GM12878 (cell line): Measurements from ENCODE around the gene ARL4D. TPM values are rescaled to one million over a fixed set of nuclear protein-coding genes. Genes with fewer than 3 reads are reported as not detected.

ENCODE experiments used
- ATAC-seq: fragments of 200-7000 bp; cut with Tn5 transposase; 3 replicates; pipeline ENCODE4 v1.9.1; 2020; ENCODE audit warnings: mild to moderate bottlenecking, moderate library complexity
- BruUV-seq: library from RNA; stranded (reverse); fragments of 400-500 nt; replicated peaks from 2 replicates; lab custom pipeline; 2021; lab: Mats Ljungman, UMichigan
- CTCF ChIA-PET: fragments of 300-600 bp; sonication (Branson Sonifier 250); formaldehyde crosslinking; extraction: SDS; loops from one replicate; lab custom pipeline; 2021; ENCODE audit warnings: inconsistent platforms; lab: Yijun Ruan, JAX
- POLR2A ChIA-PET: fragments of 350-600 bp; formaldehyde crosslinking; extraction: SDS; loops from one replicate; lab custom pipeline; 2021; ENCODE audit warnings: inconsistent platforms; lab: Charles Lee
- RAD21 ChIA-PET: fragments of 300-600 bp; sonication (Branson Sonifier 250); formaldehyde crosslinking; loops from one replicate; lab custom pipeline; 2023; ENCODE audit warnings: antibody characterized with exemption; ENCODE audit not compliant: unreplicated experiment; lab: Charles Lee
- SMC1A ChIA-PET: fragments of 300-600 bp; sonication (Branson Sonifier 250); formaldehyde crosslinking; loops from one replicate; lab custom pipeline; 2023; ENCODE audit not compliant: unreplicated experiment, uncharacterized antibody; lab: Charles Lee
- DNase-seq: peaks from one replicate; pipeline ENCODE4 v3.0.0-alpha.2; 2011; ENCODE audit warnings: low read depth, low spot score
- FAIRE-seq: peaks from 3 replicates; lab custom pipeline; 2011; peaks lifted over from hg19 to GRCh38; lab: Jason Lieb, UNC
- H2AFZ ChIP-seq: 2 replicates; pipeline ENCODE4 v1.6.0; 2011; ENCODE audit warnings: low read depth, low read length, control low read depth; ENCODE audit not compliant: control insufficient read depth
- H3K27ac ChIP-seq: 2 replicates; pipeline ENCODE4 v1.5.1; 2011; ENCODE audit warnings: control low read depth; ENCODE audit not compliant: control insufficient read depth, insufficient read depth
- H3K27me3 ChIP-seq, 2 experiments: replicated peaks in 1 of 2; 2 replicates each; pipeline versions ENCODE4 v1.6.0 to v1.6.1; 2011; ENCODE audit warnings: low read length in 1 of 2; ENCODE audit not compliant: control insufficient read depth in 2 of 2, insufficient read depth in 2 of 2
- H3K36me3 ChIP-seq, 2 experiments: 2 replicates each; pipeline ENCODE4 v1.5.1; 2011; ENCODE audit warnings: low read length in 1 of 2; ENCODE audit not compliant: control insufficient read depth in 2 of 2, insufficient read depth in 2 of 2
- H3K4me1 ChIP-seq: 2 replicates; pipeline ENCODE4 v1.6.1; 2011; ENCODE audit warnings: mild to moderate bottlenecking, low read length, moderate library complexity, mixed read lengths; ENCODE audit not compliant: control insufficient read depth, insufficient read depth
- H3K4me2 ChIP-seq: 2 replicates; pipeline ENCODE4 v1.6.0; 2011; ENCODE audit warnings: control low read depth; ENCODE audit not compliant: control insufficient read depth, insufficient read depth
- H3K4me3 ChIP-seq: fragments of 200-600 bp; sonication (generic); 2 replicates; pipeline ENCODE4 v1.5.1; 2016
- H3K79me2 ChIP-seq: 2 replicates; pipeline ENCODE4 v1.6.0; 2011; ENCODE audit warnings: low read length; ENCODE audit not compliant: control insufficient read depth, insufficient read depth
- H3K9ac ChIP-seq: 2 replicates; pipeline ENCODE4 v1.8.0; 2011; ENCODE audit warnings: low read length, control low read depth, mixed read lengths; ENCODE audit not compliant: control insufficient read depth, insufficient read depth
- H3K9me3 ChIP-seq: replicated peaks from 3 replicates; pipeline ENCODE4 v1.5.1; 2011; ENCODE audit warnings: mild to moderate bottlenecking, low read length; ENCODE audit not compliant: control insufficient read depth, insufficient read depth
- H4K20me1 ChIP-seq: 2 replicates; pipeline ENCODE4 v1.6.0; 2011; ENCODE audit not compliant: control insufficient read depth, insufficient read depth
- DPF2 ChIP-seq: fragments of 450-650 bp; IDR thresholded peaks from 2 replicates; pipeline ENCODE4 v1.6.1; 2017; ENCODE audit warnings: mild to moderate bottlenecking
- SMAD1 ChIP-seq: fragments of 450-650 bp; IDR thresholded peaks from 2 replicates; pipeline ENCODE4 v1.6.1; 2018; ENCODE audit warnings: mild to moderate bottlenecking, low read depth; ENCODE audit not compliant: partially characterized antibody
- STAT1 ChIP-seq: fragments of 450-650 bp; conservative IDR thresholded peaks from 2 replicates; pipeline ENCODE4 v1.6.1; 2014; ENCODE audit warnings: antibody characterized with exemption, mild to moderate bottlenecking
- STAT3 ChIP-seq: IDR thresholded peaks from 2 replicates; pipeline ENCODE4 v1.6.1; 2011; ENCODE audit warnings: low read depth, low read length, improper control_type of control experiment
- TAF1 ChIP-seq: IDR thresholded peaks from 2 replicates; pipeline ENCODE4 v1.6.1; 2011; ENCODE audit warnings: mild to moderate bottlenecking, low read depth, low read length, borderline replicate concordance
- WGBS: methylation state at CpG from one replicate; pipeline ENCODE4 v1.1.6; 2016; ENCODE audit warnings: low lambda C conversion rate; ENCODE audit not compliant: insufficient replicate concordance, insufficient coverage; ENCODE audit errors: missing lambda C conversion rate; 5-methylcytosine and 5-hydroxymethylcytosine counted together
- in situ Hi-C: fragments of 300-500 bp; cut with MboI; formaldehyde crosslinking; loops from 9 replicates; pipeline ENCODE4 v1.14.3; 2018; ENCODE audit warnings: mixed read lengths
- intact Hi-C: fragments of 100-400 bp; cut with micrococcal nuclease; formaldehyde crosslinking; loops from one replicate; pipeline ENCODE4 v1.14.2; 2022; ENCODE audit not compliant: unreplicated experiment
- polyA plus RNA-seq, 11 experiments: library from polyadenylated mRNA; depleted of rRNA in 4 of 11; unstranded in 6 of 11; stranded (reverse) in 5 of 11; fragments of >200 nt; fragmentation: Nextera tagmentation in 4 of 11; fragmentation: Illumina TruSeq in 1 of 11; extraction: Ambion mirVana in 4 of 11; extraction: Trizol in 1 of 11; gene quantifications; 1 replicate in 1 of 11; 2 replicates in 10 of 11; pipeline versions ENCODE4 v1.2.1 to v1.2.3, GENCODE V29; 2011 to 2016; ENCODE audit warnings: inconsistent platforms in 2 of 11, missing spikeins in 2 of 11, low read depth in 1 of 11
- total RNA-seq, 4 experiments: library from RNA; depleted of rRNA in 3 of 4; stranded (reverse); fragments of >200 nt in 3 of 4; fragmentation: Illumina TruSeq in 1 of 4; extraction: Trizol in 1 of 4; gene quantifications; 2 replicates each; pipeline versions ENCODE4 v1.2.1 to v1.2.3, GENCODE V29; 2013 to 2021
- TF ChIP-seq, protein P1 (sequence below): IDR thresholded peaks from 2 replicates; pipeline ENCODE4 v1.6.1; 2011; ENCODE audit warnings: borderline replicate concordance, low read depth, mild to moderate bottlenecking, moderate library complexity, low read length; ENCODE audit not compliant: insufficient read depth, poor library complexity, severe bottlenecking
- TF ChIP-seq, protein P2 (sequence below): IDR thresholded peaks from 2 replicates; pipeline ENCODE4 v1.6.1; 2012; ENCODE audit warnings: improper control_type of control experiment, low read depth, low read length; ENCODE audit not compliant: insufficient replicate concordance

The ARL4D gene
- total and polyA plus RNA-seq, 10 of the 15 experiments (the other 5 are each of a cell fraction or from before 2014, with no cell fraction given), result 0.10 to 1.5 (median 0.75) TPM

GRCh38 chr17:43402567-43402966 is 3.8 kb downstream of the ARL4D start:
- Histone ChIP-seq H3K27me3 (no peaks in the 10 kb centered on the region; a peak in 1 of 4 replicates), H4K20me1 (no peaks in the 10 kb centered on the region), H3K79me2 (no peaks in the 10 kb centered on the region), H3K9me3 (no peaks in the 10 kb centered on the region), H2AFZ (no peak overlapping the region), H3K27ac (no peak overlapping the region), H3K4me3 (no peak overlapping the region), H3K4me1 (no peaks in the 10 kb centered on the region), H3K4me2 (no peak overlapping the region), H3K9ac (no peak overlapping the region), H3K36me3 (no peaks in the 10 kb centered on the region)
- no TSS peak for BruUV-seq
- WGBS, result 64% methylated on average over 3 of the region's 3 CpGs
- in situ Hi-C loops (no loop called here), intact Hi-C loops (no loop called here)
- no peak for FAIRE-seq
- ChIA-PET RAD21 (interaction anchor here (0.6 kb wide), 1 partner anchor 198 kb away, joined by 3 read pairs; no protein-coding TSS in a partner anchor), CTCF (interaction anchor here (0.9 to 1.7 kb wide), 3 partner anchors 8 to 175 kb away, joined by 3 to 5 read pairs (median 4); partner anchors contain the start of gene DHX8), POLR2A (no interaction called here), SMC1A (no interaction called here)
- TF ChIP-seq STAT1 (no peak), DPF2 (no peak), TAF1 (no peak)
- TF ChIP-seq, protein P1, sequence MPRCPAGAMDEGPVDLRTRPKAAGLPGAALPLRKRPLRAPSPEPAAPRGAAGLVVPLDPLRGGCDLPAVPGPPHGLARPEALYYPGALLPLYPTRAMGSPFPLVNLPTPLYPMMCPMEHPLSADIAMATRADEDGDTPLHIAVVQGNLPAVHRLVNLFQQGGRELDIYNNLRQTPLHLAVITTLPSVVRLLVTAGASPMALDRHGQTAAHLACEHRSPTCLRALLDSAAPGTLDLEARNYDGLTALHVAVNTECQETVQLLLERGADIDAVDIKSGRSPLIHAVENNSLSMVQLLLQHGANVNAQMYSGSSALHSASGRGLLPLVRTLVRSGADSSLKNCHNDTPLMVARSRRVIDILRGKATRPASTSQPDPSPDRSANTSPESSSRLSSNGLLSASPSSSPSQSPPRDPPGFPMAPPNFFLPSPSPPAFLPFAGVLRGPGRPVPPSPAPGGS, result no peak
- DNase-seq, result no peak
- ATAC-seq, result no peak

GRCh38 chr17:43403846-43404245 is 5.1 kb downstream of the ARL4D start:
- Histone ChIP-seq H4K20me1 (no peaks in the 10 kb centered on the region), H3K9ac (no peak overlapping the region), H3K4me2 (no peak overlapping the region), H3K36me3 (no peaks in the 10 kb centered on the region), H2AFZ (no peak overlapping the region), H3K79me2 (no peaks in the 10 kb centered on the region), H3K27me3 (no peaks in the 10 kb centered on the region; a peak in 1 of 4 replicates), H3K4me3 (no peak overlapping the region), H3K4me1 (no peaks in the 10 kb centered on the region), H3K9me3 (no peaks in the 10 kb centered on the region), H3K27ac (no peak overlapping the region)
- in situ Hi-C loops (no loop called here), intact Hi-C loops (no loop called here)
- no peak for ATAC-seq
- CTCF ChIA-PET, result interaction anchor here (1.7 kb wide), 1 partner anchor 10 kb away, joined by 5 read pairs; no protein-coding TSS in a partner anchor
- DNase-seq, result no peak
- no TSS peak for BruUV-seq
- SMC1A ChIA-PET, result interaction anchor here (0.6 kb wide), 1 partner anchor 224 kb away, joined by 3 read pairs; no protein-coding TSS in a partner anchor
- FAIRE-seq, result no peak
- POLR2A ChIA-PET, result no interaction called here
- RAD21 ChIA-PET, result no interaction called here
- 70% methylated on average over 5 of the region's 5 CpGs for WGBS
- TF ChIP-seq STAT3 (no peak), SMAD1 (no peak)
- TF ChIP-seq, protein P2, sequence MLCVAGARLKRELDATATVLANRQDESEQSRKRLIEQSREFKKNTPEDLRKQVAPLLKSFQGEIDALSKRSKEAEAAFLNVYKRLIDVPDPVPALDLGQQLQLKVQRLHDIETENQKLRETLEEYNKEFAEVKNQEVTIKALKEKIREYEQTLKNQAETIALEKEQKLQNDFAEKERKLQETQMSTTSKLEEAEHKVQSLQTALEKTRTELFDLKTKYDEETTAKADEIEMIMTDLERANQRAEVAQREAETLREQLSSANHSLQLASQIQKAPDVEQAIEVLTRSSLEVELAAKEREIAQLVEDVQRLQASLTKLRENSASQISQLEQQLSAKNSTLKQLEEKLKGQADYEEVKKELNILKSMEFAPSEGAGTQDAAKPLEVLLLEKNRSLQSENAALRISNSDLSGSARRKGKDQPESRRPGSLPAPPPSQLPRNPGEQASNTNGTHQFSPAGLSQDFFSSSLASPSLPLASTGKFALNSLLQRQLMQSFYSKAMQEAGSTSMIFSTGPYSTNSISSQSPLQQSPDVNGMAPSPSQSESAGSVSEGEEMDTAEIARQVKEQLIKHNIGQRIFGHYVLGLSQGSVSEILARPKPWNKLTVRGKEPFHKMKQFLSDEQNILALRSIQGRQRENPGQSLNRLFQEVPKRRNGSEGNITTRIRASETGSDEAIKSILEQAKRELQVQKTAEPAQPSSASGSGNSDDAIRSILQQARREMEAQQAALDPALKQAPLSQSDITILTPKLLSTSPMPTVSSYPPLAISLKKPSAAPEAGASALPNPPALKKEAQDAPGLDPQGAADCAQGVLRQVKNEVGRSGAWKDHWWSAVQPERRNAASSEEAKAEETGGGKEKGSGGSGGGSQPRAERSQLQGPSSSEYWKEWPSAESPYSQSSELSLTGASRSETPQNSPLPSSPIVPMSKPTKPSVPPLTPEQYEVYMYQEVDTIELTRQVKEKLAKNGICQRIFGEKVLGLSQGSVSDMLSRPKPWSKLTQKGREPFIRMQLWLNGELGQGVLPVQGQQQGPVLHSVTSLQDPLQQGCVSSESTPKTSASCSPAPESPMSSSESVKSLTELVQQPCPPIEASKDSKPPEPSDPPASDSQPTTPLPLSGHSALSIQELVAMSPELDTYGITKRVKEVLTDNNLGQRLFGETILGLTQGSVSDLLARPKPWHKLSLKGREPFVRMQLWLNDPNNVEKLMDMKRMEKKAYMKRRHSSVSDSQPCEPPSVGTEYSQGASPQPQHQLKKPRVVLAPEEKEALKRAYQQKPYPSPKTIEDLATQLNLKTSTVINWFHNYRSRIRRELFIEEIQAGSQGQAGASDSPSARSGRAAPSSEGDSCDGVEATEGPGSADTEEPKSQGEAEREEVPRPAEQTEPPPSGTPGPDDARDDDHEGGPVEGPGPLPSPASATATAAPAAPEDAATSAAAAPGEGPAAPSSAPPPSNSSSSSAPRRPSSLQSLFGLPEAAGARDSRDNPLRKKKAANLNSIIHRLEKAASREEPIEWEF, result no peak
